ENCODE results near the gene EML6. TPM values are rescaled to one million over a fixed set of nuclear protein-coding genes. Genes with fewer than 3 reads are reported as not detected.

EML6 gene
- total RNA-seq, 1 donor from 2014 or later: 8.1 TPM

DNA sequence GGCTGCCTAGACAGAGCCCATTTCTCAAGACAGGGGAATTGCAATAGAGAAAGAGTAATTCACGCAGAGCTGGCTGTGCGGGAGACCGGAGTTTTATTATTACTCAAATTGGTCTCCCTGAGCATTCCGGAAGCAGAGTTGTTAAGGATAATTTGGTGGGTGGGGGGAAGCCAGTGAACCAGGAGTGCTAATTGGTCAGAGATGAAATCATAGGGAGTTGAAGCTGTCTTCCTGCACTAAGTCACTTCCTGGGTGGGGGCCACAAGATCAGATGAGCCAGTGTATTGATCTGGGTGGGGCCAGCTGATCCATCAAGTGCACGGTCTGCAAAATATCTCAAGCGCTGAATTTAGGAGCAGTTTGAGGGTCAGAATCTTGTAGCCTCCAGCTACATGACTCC is 242.0 kb downstream of the EML6 start:
- Mint-ChIP-seq H3K9me3 (peaks cover 7% of the 10 kb centered on the region), H3K27ac (ENCODE audit: unreplicated experiment) (no peak overlapping the region), H3K4me1 (peaks cover 33% of the 10 kb centered on the region), H3K36me3 (ENCODE audit: low read depth) (peaks cover 39% of the 10 kb centered on the region), H3K4me3 (peak overlapping the region; percentile 12), H3K27me3 (ENCODE audit: low read depth) (no peaks in the 10 kb centered on the region)
- no peak for TF ChIP-seq CTCF (conservative IDR thresholded peaks at IDR 0.05)
- DNase-seq (ENCODE audit: low read depth, low spot score): no peak

DNA sequence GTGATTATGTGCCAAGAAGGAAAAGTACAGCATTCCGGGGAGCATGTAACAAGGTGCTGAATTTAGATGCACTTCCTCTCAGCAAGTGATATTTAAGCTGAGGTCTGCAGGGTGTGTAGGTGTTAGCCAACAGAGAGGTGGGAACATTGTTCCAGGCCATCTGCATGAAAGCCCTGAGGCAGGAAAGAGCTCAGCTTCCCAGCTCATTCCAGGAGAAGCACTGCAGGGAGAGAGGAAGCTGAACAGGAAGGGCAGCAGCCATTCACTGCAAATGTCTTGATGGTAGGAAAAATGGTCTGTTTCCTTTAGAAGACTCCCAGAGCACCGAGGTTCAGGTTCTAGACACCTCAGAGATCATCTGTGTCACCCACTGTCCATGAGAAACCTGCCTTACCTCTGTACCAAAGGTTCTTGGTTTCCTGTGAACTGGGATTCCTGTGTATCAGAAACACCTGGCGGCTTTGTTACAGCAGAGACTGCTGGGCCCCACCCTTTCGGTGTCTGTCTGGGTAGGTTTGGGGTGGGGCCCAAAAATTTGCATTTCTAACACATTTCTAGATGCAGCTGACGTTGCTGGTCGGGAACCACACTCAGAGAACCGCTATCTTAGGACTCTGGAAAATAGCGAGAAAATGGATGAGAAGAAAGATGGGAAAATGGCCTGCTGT is 242.8 kb downstream of the EML6 start:
- H3K4me1 Mint-ChIP-seq: peaks cover 32% of the 10 kb centered on the region
- no peak overlapping the region for H3K27ac Mint-ChIP-seq (ENCODE audit: unreplicated experiment)
- H3K27me3 Mint-ChIP-seq (ENCODE audit: low read depth): no peaks in the 10 kb centered on the region
- no peak for DNase-seq (ENCODE audit: low read depth, low spot score)
- no peak for TF ChIP-seq CTCF (conservative IDR thresholded peaks at IDR 0.05)
- peaks cover 42% of the 10 kb centered on the region for H3K36me3 Mint-ChIP-seq (ENCODE audit: low read depth)
- peaks cover 7% of the 10 kb centered on the region for H3K9me3 Mint-ChIP-seq
- H3K4me3 Mint-ChIP-seq: no peak overlapping the region

DNA sequence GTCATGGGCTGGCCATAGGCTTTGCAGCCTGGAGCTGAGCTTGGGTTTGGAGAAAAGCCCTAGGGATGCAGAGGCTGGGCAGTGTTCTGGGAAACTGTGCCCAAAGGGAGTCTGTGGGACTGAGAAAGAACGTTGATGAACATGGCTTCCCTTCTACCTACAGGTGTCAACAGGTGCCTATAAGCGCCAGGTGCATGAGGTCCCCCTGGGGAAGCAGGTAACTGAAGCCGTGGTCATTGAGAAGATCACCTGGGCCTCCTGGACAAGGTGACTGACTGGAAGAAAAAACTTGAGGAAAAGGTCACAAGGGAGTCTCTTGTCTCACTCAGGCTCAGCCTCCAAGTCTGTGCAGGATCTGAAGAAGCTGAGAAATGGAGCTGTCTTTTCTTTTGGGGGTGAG is 243.4 kb downstream of the EML6 start:
- H3K9me3 Mint-ChIP-seq: peaks cover 7% of the 10 kb centered on the region
- peaks cover 42% of the 10 kb centered on the region for H3K36me3 Mint-ChIP-seq (ENCODE audit: low read depth)
- no peaks in the 10 kb centered on the region for H3K27me3 Mint-ChIP-seq (ENCODE audit: low read depth)
- no peak for DNase-seq (ENCODE audit: low read depth, low spot score)
- peak overlapping the region; percentile 21 for H3K4me3 Mint-ChIP-seq
- no peak overlapping the region for H3K27ac Mint-ChIP-seq (ENCODE audit: unreplicated experiment)
- H3K4me1 Mint-ChIP-seq: peaks cover 32% of the 10 kb centered on the region
- no peak for TF ChIP-seq CTCF (conservative IDR thresholded peaks at IDR 0.05)

- H3K9me3 Mint-ChIP-seq: peaks cover 7% of the 10 kb centered on the region
- H3K36me3 Mint-ChIP-seq (ENCODE audit: low read depth): peaks cover 42% of the 10 kb centered on the region
- H3K27ac Mint-ChIP-seq (ENCODE audit: unreplicated experiment): peak overlapping the region; percentile 38
- peak; percentile 36 for DNase-seq (ENCODE audit: low read depth, low spot score)
- H3K4me1 Mint-ChIP-seq: peaks cover 32% of the 10 kb centered on the region
- no peak for TF ChIP-seq CTCF (conservative IDR thresholded peaks at IDR 0.05)
- no peaks in the 10 kb centered on the region for H3K27me3 Mint-ChIP-seq (ENCODE audit: low read depth)
- peak overlapping the region; percentile 21 for H3K4me3 Mint-ChIP-seq
Observed at GRCh38 chr2:54967269-54967668, 243.8 kb downstream of the EML6 start.

- H3K27me3 Mint-ChIP-seq (ENCODE audit: low read depth): no peaks in the 10 kb centered on the region
- TF ChIP-seq CTCF (conservative IDR thresholded peaks at IDR 0.05): no peak
- H3K9me3 Mint-ChIP-seq: peaks cover 7% of the 10 kb centered on the region
- H3K4me1 Mint-ChIP-seq: peaks cover 32% of the 10 kb centered on the region
- peaks cover 42% of the 10 kb centered on the region for H3K36me3 Mint-ChIP-seq (ENCODE audit: low read depth)
- DNase-seq (ENCODE audit: low read depth, low spot score): no peak
- H3K27ac Mint-ChIP-seq (ENCODE audit: unreplicated experiment): peak overlapping the region; percentile 48
- peak overlapping the region; percentile 5 for H3K4me3 Mint-ChIP-seq
Observed at GRCh38 chr2:54967759-54968365, 244.4 kb downstream of the EML6 start.
